HG02798 (cell line): ENCODE data around the gene CRYGS.
"Not testable (repeated sequence)": the region's sequence is repeated elsewhere in the genome, so short reads cannot be mapped to it uniquely, and the experiment has no call there.

ENCODE experiments used
- ATAC-seq: cut with Tn5 transposase; IDR thresholded peaks from one replicate; pipeline ENCODE4 v1.9.1; 2021; ENCODE audit warnings: mild to moderate bottlenecking; ENCODE audit not compliant: unreplicated experiment, poor library complexity

CRYGS gene

GRCh38 chr3:186520957-186521842 lies 23.0 kb downstream of the CRYGS start:
- ATAC-seq: peak; percentile 68

GRCh38 chr3:186520431-186520830 lies 23.7 kb downstream of the CRYGS start:
- no peak for ATAC-seq

GRCh38 chr3:186519021-186519658 lies 25.0 kb downstream of the CRYGS start:
- peak; percentile 27 for ATAC-seq

- ATAC-seq: no peak
Measured at GRCh38 chr3:186517218-186517617, 27.0 kb downstream of the CRYGS start.

GRCh38 chr3:186516646-186517045 lies 27.5 kb downstream of the CRYGS start:
- no peak for ATAC-seq

- no peak for ATAC-seq
Measured at GRCh38 chr3:186515125-186515524, 29.1 kb downstream of the CRYGS start.

GRCh38 chr3:186514296-186515002 lies 29.7 kb downstream of the CRYGS start:
- no peak for ATAC-seq

GRCh38 chr3:186513386-186513785 lies 30.8 kb downstream of the CRYGS start:
- no peak for ATAC-seq

GRCh38 chr3:186512570-186513302 lies 31.4 kb downstream of the CRYGS start:
- no peak for ATAC-seq

GRCh38 chr3:186511702-186512101 lies 32.5 kb downstream of the CRYGS start:
- ATAC-seq: no peak

GRCh38 chr3:186511245-186511644 lies 32.9 kb downstream of the CRYGS start:
- ATAC-seq: peak; percentile 83

- ATAC-seq: peak; percentile 28
Measured at GRCh38 chr3:186510374-186511079, 33.7 kb downstream of the CRYGS start.

GRCh38 chr3:186509423-186509822 lies 34.8 kb downstream of the CRYGS start:
- no peak for ATAC-seq

GRCh38 chr3:186506857-186507256 lies 37.3 kb downstream of the CRYGS start:
- no peak for ATAC-seq

- ATAC-seq: no peak
Measured at GRCh38 chr3:186506191-186506739, 37.9 kb downstream of the CRYGS start.

- no peak for ATAC-seq
Measured at GRCh38 chr3:186502966-186503712, 41.0 kb downstream of the CRYGS start.

GRCh38 chr3:186502138-186502948 lies 41.8 kb downstream of the CRYGS start:
- no peak for ATAC-seq

- ATAC-seq: not testable (repeated sequence)
Measured at GRCh38 chr3:186499949-186500348, 44.2 kb downstream of the CRYGS start.
